ENCODE measurements around the gene NAAA.

GRCh38 chr4:75909405-75909804, 31.4 kb downstream of the NAAA start:
- TF ChIP-seq POLR2A (IDR thresholded peaks at IDR 0.05) (no peak), CTCF (IDR thresholded peaks at IDR 0.05 in 8 of 11, conservative IDR thresholded peaks at IDR 0.05 in 3 of 11) (no peak), POLR2AphosphoS5 (IDR thresholded peaks at IDR 0.05) (no peak)
